ENCODE measurements around the gene TULP1.
"Not testable (repeated sequence)": the region's sequence is repeated elsewhere in the genome, so short reads cannot be mapped to it uniquely, and the experiment has no call there.

The TULP1 gene

DNA sequence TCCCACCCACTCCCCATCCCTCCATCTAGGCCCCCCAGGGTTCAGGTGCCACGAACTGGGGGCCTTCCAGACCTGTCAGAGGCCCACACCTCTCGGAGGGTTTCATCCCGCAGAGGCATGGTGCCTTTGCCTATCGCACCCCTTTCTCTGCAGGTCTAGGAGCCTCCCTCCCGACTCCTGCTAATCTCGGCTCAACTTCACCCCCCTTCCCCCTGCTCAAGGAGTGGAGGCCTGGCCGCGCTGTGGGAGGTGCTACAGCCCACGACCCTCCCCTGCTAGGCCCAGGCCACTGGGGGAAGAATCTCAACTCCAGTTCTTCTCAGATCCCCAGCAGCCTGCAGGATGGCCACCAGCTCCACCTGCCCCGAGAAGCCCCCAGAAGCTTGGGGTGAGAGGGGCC lies at the start of gene TULP1:
Gene TULP1 (minus strand): TSS at position 157 of the 400 bp plus-strand sequence. CDS start 38 bp downstream, at position 119.
- DNase-seq, result no peak

DNA sequence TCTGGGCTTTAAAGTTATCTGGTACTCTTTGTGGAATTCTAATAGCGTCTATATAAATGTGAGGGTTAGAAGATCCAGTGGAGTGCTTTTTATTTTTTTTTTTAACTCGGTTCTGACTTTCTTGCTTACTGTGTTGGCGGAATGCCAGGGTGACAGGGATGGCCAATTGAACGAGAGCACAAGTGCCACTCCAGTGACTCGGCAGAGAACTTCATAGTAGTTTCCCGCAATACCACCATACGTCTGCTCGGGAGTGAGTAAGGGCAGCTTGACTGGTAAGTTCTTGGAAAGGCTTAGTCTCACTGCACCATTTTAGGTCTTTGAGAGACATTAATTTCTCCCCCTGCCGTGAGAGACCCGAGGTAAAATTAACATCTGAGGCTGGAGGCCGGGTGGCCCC lies 49.4 kb upstream of the TULP1 start:
- peak; percentile 94 for DNase-seq

DNA sequence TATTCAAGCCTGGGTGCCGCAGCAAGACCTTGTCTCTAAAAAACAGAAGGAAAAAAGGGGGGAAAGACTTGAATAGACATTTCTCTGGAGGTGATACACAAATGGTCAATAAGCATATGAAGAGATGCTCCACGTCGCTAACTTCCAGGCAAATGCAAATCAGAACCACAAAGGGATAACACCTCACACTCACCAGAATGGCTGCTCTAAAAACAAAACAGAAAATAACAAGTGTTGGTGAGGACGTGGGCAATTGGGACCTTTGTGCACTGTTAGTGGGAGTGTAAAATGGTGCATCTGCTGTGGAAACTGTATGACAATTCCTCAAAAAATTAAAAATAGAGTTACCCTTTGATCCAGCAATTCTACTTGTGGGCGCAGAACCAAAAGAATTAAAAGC lies 48.4 kb upstream of the TULP1 start:
- DNase-seq, result no peak

DNA sequence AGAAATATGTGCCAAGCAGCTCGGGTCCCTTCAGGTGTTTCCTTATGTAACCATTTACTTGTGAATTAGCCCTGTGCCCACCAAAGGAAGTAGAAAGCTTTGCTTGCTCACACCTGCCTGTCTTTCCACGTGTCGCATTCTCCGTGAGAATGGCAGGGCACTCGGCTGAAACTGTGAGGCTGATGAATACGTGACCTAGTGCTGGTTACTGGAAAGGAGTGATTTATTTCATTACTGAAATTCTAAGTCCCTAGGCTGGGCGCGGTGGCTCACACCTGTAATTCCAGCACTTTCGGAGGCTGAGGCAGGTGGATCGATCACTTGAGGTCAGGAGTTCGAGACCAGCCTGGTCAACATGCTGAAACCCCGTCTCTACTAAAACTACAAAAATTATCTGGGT lies 45.9 kb upstream of the TULP1 start:
- DNase-seq, result no peak

DNA sequence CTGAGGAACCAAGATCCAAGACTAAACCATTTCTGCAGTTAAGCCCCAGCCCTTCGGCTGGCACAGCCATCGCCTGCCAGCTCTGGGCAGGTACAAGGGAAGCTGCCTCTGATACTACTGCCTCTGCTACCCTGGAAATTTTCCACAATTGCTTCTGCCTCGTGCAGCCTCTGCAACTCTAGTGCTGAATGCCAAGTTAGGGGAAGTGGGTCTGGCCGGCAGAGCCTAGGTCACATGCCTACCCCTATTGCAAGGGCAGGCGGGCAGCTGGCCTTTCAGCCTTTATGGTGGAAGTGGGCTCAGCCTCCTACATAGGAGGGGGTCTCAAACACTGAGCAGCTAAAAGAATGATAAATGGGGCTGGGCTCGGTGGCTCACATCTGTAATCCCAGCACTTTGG lies 44.5 kb upstream of the TULP1 start:
- DNase-seq, result no peak

DNA sequence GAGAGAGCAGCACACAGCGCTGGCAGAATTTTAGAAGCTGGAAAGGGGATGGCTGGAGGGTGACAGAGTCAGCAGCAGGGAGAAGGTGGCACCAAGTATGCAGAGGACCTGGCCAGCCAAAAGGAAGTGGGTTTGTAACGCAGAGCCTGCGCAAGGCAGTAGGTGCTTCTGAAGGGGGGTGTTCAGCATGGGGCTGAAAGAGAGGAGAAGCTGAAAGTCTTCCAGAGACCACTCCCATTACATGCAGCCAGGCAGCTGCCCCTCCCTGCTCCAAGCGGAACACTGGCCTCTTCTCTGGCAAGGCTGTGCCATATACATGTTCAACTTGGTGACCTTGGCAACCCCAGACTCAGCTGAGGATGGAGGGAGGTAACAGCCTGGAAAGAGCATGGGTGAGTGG lies 42.1 kb upstream of the TULP1 start:
- no peak for DNase-seq

DNA sequence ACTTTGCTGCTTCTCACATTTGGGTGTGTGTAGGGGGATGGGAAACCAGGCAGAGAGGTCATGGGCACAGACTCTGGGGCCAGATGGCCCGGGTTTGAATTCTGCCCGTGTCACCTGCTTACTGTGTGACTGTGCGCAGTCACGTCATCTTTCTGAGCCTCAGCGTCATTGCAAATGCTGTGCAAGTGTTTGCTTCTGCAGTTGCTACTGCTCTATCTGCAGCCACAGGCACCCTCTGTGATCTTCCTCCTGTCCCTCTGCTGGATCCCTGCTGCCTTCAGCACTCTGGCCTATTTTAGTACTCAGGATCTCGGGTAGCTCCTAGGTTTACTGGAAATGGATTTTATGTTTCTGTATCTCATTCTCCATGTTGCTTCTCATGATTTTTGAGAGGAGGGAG lies 40.6 kb upstream of the TULP1 start:
- no peak for DNase-seq

DNA sequence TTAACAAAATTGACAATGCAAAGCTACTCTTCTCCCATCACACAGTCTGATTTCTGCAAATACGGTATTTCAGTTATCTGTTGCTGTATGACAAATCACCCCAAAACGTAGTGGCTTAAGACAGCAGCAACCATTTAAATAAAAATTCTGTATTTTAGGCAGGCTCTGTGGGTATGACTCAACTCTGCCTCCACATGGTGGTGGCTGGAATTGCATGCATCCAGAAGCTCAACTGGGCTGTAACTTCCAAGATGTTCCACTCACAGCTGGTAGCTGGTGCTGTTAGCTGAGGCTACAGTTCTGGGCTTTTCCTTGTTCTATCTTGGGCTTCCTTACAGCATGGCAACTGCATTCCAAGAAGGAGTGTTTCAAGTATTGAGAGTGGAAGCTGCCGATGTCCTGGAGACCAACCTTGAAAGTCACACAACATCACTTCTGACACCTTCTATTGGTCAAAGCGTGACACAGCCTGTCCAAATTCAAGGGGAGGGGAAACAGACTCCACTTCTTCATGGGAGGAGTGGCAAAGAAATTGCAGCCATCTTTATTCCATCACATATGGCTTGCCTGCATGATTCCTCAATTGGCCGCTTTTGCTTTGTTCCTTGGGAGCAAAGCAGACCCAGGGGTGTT lies 39.7 kb upstream of the TULP1 start:
- DNase-seq, result no peak

DNA sequence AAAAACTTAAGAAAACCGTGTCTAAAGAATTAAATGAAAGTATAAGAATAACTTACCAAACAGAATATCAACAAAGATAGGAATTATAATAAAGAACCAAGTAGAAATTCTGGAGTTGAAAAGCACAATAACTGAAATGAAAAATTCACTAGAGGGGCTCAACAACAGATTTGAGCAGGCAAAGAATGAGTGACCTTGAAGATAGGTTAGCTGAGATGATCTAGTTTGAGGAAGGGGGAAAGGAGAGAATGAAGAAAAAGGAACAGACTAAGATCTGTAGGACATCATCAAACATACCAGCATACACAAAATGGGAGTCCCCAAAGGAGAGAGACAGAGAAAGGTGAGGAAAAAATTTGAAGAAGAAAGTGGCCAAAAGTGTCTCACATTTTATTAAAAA lies 37.7 kb upstream of the TULP1 start:
- no peak for DNase-seq

DNA sequence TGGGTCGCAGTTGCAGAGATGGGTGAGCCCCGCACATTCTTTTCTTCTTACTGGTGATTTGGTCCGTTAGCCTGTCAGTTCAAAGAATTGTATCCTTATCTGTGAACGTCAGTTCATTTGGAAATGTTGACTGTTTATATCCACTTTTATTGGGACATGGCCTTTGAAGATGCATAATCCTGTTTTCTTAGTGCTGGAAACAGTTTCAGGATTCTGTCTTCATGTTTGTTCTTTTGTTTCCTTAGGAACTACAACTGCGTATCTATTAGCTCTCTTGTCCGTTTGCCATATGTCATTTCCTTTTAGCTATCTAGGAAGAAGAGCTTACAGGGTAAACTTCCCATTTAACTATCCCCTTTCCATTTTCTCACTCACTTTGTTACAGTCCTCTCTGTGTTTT lies 35.0 kb upstream of the TULP1 start:
- DNase-seq, result no peak

DNA sequence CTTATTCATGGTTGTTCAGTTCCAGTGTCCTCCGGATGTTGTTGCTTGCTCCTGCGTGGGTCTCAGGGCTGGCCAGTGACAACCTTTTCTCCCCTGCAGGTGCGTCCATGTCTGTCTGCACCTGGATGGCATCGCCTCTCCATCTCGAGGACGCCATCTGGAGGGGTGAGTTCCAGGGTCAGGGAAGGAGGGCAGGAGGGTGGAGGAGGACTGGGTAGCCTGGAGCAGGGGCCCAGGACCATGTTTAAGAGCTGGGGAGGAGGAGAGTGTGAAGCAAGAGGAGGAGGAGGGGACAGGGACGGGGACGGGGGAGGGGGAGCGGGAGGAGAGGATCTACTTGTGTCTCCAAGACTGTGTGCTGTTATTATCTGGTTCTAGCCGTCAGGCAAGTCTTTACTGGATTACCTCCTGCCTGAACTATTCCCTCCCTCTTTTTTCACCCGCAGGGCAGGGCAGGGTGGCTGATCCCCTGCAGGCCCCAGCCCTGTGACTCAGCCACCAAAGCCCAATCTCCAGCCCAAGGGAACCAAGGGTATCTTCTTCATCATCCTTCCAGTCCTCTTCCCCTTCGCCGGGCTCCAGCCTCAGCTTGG lies 32.2 kb upstream of the TULP1 start:
- DNase-seq, result peak; percentile 25

DNA sequence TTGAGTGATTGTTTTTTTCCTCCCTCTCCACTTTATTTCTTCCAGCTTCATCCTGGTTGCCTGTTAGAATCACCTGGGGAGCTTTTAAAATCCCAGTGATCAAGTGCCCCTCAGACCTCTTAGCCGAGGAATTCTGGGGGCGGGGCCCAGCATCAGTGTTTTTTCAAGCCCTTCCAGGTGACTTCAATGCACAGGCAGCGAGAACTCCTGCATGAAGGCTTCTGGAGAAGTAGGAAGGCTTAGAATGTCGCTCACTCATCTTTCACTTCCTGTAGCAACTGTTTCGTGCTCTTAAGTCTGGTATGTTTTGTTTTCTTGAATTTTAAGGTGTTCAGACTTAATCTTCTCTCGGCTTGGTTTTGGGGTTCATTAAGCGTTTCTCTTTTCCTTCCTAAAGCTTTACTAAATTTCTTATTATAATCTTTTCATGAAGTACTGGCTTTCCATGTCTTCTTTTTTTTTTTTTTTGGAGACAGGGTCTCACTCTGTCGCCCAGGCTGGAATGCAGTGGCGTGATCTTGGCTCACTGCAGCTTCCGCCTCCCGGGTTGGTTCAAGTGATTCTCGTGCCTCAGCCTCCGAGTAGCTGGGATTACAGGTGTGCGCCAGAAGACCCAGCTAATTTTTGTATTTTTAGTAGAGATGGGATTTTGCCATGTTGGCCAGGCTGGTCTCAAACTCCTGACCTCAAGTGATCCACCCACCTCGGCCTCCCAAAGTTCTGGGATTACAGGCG lies 30.9 kb upstream of the TULP1 start:
- DNase-seq, result peak; percentile 86

DNA sequence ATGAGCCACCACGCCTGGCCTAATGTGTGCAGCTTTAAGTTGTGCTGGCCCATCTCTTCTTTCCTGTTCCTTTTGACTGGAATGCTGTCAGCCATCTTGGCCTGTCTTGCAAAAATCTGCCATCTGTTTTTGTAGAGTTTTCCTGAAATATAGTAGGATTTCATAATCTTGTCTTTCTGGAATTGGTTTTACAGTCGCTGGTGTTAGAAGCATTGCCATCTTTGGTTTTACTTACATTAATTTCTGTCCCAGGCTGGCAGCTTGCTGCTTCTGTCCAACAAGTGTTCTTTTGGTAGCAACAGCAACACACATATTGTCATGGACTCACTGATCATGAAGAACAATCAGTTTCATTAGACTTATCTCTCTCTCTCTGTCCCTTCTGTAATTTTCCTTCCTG lies 29.1 kb upstream of the TULP1 start:
- DNase-seq, result no peak

DNA sequence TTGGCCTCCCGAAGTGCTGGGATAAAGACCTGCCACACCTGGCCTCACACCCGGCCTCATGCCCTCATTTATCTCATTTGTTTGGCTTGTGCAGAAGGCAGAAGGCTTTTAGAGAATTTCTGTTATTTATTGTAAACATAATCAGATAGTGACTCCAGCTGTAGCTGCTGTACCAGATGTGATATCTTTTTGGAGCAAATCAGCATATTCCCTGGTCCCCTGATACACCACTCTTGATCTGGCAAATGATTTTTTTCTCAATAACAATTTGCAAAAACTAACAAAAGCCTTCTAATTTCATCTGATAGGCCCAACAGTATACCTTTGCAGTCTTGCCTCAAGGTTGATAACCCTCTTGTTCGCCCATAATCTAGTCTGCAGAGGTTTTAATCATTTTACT lies 26.5 kb upstream of the TULP1 start:
- DNase-seq, result no peak

DNA sequence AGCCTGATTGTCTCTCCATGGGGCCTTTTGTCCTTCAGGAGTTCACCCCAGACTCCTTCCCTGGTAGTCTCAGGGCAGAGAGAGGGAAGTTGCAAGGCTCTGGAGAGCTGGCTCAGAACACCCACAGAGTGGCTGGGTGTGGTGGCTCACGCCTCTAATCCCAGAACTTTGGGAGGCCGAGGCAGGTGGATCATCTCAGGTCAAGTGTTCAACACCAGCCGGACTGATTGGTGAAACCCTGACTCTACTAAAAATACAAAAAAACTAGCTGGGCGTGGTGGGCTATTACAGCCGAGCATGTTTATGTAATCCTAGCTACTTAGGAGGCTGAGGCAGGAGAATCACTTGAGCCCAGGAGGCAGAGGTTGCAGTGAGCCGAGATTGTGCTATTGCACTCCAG lies 23.2 kb upstream of the TULP1 start:
- DNase-seq, result not testable (repeated sequence)

DNA sequence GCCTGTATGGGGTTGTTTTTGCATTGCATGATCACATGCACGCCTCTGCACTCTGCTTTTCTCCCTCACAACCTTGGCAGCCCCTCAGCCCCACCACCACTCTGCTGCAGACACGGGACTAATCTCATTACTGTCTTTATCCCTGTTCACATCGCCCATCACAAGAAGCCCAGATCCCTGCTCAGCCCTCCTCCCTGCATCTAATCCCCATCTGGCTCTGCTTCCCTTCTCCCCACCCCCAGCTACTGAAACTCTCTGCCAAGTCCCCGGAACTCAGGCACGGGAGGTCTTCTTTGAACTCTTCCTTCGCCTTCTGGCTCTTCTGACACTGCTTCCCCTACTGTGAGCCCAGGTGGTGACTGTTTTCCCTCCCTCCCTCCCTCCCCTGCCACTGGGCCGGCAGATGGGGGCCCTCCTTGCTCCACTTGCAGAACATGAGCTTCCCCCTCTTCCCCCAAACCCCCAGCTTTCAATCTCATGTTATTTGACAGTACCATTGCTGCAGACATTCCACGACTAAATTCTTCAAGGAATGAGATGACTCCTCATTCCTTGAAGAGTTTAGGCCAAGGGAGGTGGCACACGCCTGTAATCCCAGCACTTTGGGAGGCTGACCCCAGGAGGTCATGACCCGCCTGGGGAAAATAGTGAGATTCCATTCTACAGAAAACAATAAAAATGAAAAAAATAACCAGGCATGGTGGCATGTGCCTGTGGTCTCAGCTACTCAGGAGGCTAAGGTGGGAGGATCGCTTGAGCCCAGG lies 21.9 kb upstream of the TULP1 start:
- no peak for DNase-seq

DNA sequence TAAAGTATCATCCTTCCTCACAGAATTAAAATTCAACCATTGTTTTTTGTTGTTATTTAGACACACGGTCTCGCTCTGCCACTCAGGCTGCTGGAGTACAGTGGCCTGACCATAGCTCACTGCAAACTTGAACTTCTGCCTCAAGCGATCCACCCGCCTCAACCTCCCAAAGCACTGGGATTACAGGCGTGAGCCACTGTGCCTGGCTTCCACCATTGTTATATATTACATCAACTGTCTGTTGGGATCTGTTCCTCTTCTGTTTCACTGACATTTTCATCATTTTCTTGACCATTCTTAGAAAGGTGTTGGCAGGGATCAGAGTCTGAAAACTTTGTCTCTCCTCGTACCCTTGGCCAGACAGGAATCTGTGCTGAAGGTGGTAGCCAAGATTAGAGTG lies 21.3 kb upstream of the TULP1 start:
- no peak for DNase-seq

DNA sequence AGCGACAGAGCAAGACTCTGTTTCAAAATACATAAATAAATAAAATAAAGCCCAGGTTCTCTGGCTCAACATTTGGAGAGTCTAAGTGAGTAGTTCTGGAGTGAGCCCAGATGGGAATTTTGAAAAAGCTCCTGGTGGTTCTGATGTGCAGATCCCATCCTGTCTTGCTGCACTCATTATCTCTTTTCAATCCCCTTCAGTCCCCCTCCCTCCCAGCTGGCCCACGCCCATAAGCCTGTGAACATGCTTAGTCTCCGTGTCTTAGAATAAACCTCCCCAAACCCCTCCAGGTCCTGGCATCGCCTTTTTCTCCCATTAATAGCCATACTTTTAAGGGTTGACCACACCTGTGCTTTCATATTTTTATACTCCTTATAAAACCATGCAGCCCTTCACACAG lies 19.4 kb upstream of the TULP1 start:
- no peak for DNase-seq

DNA sequence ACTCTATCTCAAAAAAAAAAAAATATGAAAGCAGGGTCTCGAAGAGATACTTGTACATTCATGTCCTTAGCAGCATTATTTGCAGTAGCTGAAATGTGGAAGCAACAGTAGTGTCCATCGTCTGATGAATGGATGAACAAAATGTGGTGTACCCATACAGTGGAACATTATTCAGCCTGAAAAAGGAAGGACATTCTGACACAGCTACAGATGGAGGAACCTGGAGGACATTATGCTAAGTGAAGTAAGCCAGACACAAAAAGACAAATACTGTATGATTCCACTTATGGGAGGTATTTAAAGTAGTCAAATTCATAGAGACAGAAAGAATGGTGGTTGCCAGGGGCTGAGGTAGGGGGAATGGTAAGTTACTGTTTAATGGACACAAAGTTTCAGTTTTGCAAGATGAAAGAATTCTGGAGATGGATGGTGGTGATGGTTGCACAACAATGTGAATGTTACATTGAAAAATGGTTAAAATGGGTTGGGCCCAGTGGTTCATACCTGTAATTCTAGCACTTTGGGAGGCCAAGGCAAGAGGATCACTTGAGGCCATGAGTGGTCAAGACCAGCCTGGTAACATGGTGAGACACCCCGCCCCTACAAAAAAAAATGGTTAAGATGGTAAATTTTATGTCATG lies 11.8 kb upstream of the TULP1 start:
- DNase-seq, result no peak

DNA sequence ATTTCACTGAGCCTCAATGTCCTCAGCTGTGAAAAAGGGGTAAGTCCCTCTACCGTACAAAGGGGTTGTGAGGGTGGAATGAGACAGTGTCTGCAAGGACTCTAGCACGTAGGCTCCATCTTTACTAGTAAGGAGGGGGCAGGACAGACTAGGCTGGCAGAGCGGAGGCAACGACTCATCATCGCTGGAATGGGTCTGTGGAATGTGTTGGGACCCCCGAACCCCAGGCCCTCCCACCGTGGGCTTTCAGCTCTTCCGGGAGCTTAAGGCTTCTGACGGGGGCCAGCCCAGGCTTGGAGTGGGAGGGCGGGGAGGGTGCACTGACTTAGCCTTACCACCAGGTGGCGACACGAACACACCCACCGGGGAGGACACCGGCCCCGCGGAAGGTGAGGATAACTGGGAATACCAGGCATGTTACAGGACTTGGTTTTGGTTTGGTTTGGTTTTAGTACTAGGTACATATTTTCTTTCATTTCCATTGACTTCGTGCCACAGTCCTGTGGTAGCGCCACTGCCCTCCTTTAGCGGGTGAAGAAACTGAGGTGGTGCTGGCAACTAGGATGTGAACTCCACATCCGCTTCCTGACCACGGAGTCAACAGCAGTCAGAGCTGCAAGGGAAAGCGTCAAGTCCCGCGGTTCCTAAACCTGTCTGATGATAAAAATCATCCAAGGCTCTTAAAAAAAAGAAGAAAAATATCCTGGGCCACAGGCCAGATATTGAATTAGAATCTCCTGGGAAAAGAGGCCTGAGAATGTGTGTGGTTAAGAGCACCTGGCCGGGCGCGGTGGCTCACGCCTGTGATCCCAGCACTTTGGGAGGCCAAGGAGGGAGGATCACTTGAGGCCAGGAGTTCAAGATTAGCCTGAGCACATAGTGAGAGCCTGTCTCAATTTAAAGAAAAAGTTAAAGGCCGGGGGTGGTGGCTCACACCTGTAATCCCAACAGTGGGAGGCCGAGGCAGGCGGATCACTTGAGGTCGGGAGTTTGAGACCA lies 10.3 kb upstream of the TULP1 start:
- DNase-seq, result peak; percentile 56

DNA sequence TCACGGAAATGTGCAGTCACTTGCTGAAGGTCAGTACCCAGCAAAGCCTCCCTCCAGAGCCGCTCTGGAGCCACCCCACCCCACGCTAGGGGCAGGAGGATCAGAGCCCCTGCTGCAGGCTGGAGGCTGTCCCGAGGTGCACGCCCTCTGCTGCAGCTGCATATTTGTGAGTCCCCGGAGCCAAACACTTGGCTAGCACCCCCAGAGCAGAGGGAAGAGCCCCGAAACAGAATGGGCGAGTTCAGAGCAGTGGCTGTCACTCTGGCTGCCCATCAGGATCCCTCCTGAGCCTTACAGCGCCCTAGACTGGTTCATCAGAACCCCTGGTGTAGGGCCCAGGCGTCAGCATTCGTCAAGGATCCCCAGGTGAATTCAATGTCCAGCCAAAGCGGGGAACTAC lies 9.5 kb upstream of the TULP1 start:
- DNase-seq, result no peak

DNA sequence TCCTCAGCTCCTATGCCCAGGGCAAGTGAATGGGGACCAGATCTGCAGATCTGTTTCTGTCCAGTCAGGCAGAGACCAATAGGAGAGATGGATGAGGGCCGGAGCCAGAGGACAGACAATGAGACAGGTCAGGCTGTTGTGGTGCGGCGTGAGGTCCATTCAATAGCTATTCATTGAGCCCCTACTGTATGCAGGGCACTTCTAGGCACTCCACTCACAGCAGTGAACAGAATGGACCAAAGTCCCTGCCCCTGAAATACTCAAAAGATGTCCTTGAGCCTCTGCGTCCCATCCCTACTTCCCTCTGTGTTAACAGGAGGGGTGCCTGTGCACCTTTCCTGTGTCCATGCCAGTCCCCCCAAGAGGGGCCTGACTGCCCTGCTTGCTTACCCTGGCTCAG lies 8.5 kb upstream of the TULP1 start:
- DNase-seq, result no peak

Measured in DMS79 (cell line).